Posterior vena cava (tissue), 2 donors: ENCODE data around the gene RHOT1. TPM values are rescaled to one million over a fixed set of nuclear protein-coding genes. Genes with fewer than 3 reads are reported as not detected.
"Not testable (repeated sequence)": the region's sequence is repeated elsewhere in the genome, so short reads cannot be mapped to it uniquely, and the experiment has no call there.

Source experiments
- DNase-seq: peaks from one replicate; pipeline ENCODE4 v3.0.0-alpha.2; 2020; ENCODE audit warnings: low spot score
- intact Hi-C, 2 donors: fragments of 100-400 bp; cut with DNase I; formaldehyde crosslinking; loops; one replicate each; pipeline versions ENCODE4 v1.14.1 to v1.14.2; 2022 to 2023
- total RNA-seq, 2 donors: library from RNA; stranded (reverse); fragmentation: NEBNext Ultra II Directional; extraction: Animal tissue kit (Norgen Biotek cat#: 25700); gene quantifications; one replicate each; pipeline ENCODE4 v1.2.1, GENCODE V29; 2021
- donor health status: DM: yes; HTN: yes; CAD: no.
- donor health status: DM: yes; HTN: yes; CAD: no.

Gene RHOT1
- total RNA-seq, 2 donors from 2014 or later = 37.9 to 45.6 TPM

DNA sequence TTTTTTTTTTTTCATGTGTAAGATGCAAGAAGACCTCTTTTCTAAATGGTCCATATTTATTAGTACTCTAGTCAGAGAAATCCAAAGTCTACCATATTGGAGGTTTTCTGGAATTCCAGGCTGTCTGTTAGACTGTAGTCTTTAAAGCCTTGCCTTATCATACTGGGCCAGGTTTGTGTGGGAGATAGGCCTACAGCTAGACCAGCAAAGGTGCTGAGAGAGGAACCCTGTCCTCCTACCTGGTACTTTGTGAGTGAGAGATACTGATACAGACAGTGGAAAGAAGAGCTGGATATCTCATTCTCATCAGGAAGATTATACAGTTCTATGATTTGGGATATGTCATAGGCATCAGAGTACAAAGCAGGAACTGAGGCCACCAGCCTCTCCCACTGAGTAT is 8.1 kb downstream of the RHOT1 start:
- intact Hi-C loops = no loop called here
- DNase-seq = no peak

DNA sequence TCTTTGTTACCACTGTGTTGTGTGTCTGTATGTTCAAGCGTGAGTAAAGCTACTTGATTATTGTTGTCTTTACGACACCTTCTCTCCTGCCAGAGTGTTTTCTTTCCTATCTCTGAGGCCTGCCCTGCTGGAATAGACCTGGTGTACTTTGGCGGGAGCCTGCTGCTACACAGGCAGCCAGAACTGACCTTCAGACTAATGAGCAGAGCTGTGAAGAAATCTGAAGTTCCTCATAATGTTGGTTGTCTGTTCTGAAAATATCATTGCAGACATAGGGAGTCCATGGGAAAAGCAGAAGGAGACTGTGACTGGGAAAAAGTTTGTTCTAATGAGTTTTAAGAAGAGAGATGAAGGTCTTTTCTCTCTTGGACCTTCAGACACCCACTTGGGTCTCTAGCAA is 9.8 kb downstream of the RHOT1 start:
- intact Hi-C loops = no loop called here
- DNase-seq = peak; percentile 85

DNA sequence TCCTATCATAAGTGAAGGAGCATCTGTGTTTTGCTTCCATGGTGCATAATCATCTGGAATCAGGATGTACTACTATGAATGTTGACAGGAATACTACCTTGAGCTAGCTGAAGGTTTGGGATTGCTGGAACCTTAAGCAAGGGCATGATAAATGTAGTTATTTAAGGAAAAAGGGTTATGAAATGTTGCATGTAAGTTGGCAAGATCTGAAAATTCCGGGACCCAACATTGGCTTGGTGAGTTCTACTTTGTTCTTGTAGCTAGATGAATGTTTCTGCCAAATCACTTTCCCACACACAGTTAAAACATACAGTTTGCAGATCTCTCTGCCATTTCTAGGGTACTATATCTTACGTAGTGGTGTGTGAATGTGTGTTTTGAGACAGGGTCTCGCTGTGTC is 13.6 kb downstream of the RHOT1 start:
- intact Hi-C loops = no loop called here
- DNase-seq = no peak

DNA sequence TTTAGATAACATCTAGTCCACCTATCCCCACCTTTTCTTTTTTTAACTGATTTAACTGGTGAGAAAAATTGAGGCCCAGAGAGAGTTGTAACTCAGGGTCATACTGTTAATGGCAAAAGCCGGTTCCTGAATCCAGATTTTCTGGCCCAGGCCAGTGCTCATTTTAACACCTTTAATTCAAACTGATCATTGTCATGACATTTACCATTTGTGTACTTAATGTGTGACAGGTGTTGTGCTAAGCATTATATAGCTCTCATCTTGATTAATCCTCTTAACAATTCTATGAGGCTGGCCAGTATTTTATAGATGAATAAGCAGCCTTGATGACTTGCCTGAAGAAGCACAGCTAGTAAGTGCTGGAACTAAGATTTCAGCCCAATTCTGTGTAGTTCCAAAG is 14.4 kb downstream of the RHOT1 start:
- no peak for DNase-seq
- intact Hi-C loops = no loop called here

DNA sequence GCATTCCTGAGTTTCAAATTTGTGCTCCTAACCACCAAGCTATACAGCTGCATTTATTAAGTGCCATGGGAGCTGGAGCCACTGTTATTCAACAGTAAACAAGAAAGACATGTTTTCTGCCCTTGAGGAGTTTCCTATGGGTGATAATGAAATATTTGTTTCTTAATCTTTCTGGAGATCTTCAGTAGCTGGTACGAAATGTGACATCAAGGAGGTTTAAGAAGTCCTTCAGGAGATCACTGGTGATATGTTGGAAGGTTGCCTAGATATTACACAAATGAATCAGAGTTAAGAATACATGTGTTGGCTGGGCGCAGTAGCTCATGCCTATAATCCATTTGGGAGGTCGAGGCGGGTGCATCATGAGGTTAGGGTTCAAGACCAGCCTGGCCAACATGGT is 14.9 kb downstream of the RHOT1 start:
- DNase-seq = no peak
- intact Hi-C loops = no loop called here

DNA sequence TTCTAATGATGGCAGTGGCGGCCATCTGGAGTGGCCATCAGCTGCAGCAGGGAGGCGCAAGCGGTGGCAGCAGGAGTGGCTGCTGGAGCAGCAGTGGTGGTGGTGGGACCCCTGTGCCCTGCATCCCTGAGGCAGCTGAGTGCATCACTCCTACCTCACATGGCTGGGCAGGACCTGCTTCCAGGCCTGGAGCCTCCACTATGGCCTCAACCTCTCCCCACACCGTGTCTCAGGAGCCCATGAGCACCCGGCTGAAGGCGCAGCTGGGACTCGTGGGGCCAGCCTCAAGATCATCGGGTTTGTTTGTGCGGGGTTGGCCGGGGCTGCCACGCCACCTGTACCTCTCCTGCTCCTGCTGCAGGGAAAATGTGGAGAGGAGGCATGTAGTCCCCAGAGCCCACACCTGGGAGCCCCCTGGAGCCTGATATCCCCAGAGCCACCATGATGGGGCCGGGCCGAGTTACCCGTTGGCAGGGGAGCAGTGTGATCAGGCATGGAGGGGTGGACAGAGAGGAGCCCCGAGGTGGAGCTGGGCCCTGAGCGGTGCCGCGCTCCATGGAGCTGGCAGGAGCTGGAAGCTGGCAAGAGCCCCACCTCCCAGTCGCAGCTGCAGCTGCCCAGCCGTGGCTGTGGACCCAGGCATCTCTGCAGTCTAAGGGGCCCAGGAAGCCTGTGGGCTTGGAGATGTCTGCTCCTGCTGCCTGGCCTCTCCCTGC is 16.7 kb downstream of the RHOT1 start:
- DNase-seq = no peak
- intact Hi-C loops = no loop called here

DNA sequence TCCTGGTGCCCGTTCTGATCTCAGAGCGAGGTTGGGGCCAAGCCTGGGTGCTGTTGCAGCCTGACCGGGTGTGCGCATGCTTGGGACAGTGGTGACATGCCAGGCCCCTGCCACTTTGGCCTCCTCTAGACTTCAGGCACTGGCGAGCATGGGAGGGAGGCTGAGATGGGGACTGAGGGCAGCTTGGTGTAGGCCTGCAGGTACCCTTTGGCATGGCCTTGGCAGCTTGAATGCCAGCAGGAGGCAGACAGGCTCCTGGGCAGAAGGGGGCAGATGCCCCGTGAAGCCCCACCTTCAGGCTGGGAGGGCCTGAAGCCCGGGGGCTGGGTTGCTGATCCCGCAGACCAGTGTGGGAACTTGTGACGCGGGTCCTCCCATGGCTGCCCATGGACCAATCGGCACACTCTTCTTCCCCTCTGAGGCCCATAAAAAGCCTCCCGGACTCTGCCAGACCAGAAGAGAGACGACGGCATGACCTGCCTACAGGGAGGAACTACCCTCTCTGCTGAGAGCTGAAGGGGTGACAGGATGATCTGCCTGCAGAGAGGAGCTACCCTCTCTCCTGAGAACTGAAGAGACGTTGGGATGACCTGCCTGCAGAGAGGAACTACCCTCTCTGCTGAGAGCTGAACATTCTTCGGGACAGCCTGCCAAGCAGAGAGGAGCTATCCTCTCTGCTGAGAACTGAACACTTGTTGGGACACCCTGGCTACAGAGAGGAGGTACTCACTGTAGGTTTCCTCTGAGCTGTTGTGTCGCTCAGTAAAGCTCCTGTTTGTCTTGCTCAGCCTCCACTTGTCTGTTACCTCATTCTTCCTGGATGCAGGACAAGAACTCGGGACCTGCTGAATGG is 17.5 kb downstream of the RHOT1 start:
- no peak for DNase-seq
- intact Hi-C loops = no loop called here

DNA sequence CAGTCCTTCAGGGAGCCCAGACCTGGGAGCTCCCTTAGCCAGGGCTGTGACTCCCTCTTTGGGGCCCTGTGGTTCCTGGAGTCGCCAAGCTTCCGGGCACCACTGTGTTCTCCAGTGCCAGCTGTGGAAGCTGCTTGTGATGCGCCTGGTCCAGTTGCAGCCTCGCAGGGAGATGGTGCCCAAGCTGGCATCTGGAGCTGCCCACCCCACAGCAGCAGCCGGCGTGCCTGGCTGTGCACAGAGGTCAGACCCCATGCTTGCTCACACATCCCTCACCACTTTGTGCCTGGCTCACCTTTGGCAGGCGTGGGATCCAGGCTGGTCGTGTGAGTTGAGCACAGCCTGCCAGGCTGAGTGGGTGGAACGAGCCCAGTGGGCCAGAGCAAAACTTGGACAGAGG is 18.2 kb downstream of the RHOT1 start:
- intact Hi-C loops = no loop called here
- DNase-seq = no peak

DNA sequence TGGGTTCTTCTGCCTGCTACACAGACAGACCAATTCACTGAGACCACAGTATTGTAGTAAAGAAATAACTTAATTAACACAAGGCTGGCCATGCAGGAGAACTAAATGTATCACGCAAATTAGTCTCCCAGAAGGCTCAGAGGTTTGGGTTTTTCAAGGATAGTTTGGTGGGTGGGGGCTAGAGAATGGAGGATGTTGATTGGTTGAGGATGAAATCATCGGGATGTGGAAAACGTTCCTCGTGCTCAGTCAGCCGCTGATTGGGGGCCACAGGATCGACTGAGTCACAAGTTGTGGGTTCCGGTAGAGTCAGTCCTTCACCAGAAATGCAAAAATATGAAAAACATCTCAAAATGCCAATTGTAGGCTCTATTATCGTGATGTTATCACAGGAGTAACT is 18.7 kb downstream of the RHOT1 start:
- intact Hi-C loops = no loop called here

DNA sequence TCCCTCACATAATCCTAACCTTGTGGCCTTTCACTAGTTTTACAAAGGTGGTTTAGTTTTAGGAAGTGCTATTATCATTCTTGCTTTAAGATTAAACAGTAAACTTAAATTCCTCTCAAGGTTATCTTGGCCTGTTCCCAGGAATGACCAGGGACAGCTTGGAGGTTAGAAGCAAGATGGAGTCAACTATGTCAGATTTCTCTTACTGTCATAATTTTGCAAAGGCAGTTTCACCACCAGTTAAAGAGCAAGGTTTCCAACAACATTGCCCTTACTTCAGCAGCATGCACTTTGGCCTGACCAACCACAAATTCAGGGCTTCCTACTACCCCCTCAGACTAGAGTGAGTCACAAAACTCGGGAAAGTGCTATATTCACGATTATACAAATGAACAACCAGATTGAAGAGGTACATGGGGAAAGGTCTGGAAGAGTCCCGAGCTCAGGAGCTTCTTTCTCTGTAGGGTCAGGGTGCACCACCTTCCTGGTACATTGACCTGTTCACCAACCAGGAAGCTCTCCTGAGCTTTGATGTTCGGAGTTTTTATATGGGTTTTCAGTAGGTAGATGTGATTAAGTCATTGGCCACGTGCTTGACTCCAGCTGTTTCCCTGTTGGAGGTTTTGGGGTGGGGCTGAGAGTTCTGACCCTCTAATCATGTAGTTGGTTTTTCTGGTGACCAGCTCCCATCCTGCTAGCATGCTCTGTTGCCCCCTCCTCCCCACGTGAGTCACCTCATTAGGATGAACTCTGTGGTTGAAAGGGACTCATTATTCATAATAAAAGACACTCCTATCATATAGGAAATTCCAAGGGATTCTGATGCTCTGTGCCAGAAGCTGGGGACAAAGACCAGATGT is 19.4 kb downstream of the RHOT1 start:
- intact Hi-C loops = no loop called here

More for the DNA sequence above, 18.7 kb downstream of the RHOT1 start:
- no peak for DNase-seq

DNA sequence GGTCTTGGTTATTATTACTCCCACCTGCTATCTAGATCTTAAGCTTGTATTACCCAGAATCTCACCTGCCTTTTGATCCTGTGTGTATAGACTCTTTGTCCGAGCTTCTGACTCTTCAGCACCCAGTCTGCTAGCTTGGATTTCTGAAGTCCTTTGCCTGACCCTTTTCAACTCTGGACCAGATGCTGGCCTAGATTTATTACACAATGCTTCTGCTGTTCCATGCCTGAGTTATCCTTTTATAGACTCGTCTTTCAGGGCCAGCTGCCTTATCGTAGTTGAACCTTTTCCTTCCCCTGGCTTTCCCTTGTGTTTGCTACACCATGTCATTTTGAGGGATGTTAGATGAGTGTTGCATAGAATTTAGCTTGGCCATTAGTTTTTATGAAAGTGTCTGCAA is 32.6 kb downstream of the RHOT1 start:
- DNase-seq = no peak
- intact Hi-C loops = no loop called here

More for the DNA sequence above, 19.4 kb downstream of the RHOT1 start:
- DNase-seq = no peak

DNA sequence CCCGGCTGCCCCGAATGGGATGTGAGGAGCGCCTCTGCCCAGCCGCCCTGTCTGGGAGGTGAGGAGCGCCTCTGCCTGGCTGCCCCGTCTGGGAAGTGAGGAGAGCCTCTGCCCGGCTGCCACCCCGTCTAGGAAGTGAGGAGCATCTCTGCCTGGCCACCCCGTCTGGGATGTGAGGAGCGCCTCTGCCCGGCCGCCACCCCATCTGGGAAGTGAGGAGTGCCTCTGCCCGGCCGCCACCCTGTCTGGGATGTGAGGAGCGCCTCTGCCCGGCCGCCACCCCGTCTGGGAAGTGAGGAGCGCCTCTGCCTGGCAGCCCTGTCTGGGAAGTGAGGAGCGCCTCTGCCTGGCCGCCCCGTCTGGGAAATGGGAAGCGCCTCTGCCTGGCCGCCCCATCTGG is 36.4 kb downstream of the RHOT1 start:
- intact Hi-C loops, DNase-seq: not testable (repeated sequence)

DNA sequence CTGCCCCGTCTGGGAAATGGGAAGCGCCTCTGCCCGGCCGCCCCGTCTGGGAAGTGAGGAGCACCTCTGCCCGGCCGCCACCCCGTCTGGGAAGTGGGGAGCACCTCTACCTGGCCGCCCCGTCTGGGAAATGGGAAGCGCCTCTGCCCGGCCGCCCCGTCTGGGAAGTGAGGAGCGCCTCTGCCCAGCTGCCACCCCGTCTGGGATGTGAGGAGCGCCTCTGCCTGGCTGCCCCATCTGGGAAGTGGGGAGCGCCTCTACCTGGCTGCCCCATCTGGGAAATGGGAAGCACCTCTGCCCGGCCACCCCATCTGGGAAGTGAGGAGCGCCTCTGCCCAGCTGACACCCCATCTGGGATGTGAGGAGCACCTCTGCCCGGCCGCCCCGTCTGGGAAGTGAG is 36.8 kb downstream of the RHOT1 start:
- DNase-seq, intact Hi-C loops: not testable (repeated sequence)

DNA sequence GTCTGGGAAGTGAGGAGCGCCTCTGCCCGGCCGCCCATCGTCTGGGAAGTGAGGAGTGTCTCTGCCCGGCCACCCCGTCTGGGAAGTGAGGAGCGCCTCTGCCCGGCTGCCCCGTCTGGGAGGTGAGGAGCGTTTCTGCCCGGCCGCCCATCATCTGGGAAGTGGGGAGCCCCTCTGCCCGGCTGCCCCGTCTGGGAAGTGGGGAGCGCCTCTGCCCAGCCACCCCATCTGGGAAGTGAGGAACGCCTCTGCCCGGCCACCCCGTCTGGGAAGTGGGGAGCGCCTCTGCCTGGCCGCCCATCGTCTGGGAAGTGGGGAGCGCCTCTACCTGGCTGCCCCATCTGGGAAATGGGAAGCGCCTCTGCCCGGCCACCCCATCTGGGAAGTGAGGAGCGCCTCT is 37.2 kb downstream of the RHOT1 start:
- intact Hi-C loops, DNase-seq: not testable (repeated sequence)

DNA sequence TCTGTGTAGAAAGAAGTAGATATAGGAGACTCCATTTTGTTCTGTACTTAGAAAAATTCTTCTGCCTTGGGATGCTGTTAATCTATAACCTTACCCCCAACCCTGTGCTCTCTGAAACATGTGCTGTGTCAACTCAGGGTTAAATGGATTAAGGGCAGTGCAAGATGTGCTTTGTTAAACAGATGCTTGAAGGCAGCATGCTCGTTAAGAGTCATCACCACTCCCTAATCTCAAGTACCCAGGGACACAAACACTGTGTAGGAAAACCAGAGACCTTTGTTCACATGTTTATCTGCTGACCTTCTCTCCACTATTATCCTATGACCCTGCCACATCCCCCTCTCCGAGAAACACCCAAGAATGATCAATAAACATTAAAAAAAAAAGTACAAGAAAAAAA is 38.0 kb downstream of the RHOT1 start:
- intact Hi-C loops, DNase-seq: not testable (repeated sequence)

DNA sequence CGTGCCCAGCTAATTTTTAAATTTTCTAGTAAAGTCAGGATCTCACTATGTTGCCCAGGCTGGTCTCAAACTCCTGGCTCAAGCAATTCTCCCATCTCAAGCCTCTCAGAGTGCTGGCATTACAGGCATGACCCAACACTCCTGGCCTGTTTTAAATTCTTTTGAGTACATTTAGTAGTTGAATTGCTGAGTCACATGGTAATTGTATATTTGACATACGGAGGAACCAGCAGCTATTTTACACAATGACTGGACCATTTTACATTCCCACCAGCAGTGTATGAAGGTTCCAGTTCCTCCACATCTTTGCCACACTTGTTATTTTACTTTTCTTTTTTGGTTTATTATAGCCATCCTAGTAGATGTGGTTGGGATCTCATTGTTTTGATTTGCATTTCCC is 43.6 kb downstream of the RHOT1 start:
- intact Hi-C loops = no loop called here

DNA sequence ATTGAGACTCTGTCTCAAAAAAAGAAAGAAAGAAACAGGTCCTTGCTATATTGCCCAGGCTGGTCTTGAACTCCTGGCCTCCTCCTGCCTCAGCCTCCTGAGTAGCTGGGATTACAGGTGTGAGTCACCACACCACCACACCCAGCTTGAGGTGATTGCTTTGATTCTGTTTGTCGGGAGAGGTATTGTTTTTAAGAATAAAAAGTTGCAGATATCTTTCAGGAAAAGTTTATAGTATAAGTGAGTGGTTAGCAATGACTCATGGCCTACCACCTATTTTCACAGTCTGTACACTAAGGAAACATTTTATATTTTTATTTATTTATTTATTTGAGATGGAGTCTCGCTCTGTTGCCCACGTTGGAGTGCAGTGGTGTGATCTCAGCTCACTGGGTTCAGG is 45.0 kb downstream of the RHOT1 start:
- DNase-seq = no peak
- intact Hi-C loops = no loop called here

More for the DNA sequence above, 43.6 kb downstream of the RHOT1 start:
- no peak for DNase-seq

DNA sequence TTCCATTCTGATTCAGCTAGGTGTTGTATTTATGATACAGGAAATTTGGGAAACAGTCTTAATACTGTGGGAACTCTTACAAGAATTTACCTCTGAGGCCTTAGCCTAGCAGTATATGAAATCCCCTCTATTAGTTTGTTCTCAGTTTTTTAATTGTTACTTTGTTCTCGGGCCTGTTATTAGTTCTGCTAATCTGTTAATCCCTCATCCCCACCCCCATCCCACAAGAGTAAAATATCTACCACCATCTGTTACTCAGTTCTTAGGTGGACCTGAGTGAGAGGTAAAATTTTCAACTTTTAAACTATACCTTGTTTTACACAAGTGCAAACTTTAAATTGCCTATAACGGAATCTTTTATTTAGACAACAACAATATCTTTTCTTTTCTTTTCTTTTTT is 47.0 kb downstream of the RHOT1 start:
- DNase-seq = no peak
- intact Hi-C loops = no loop called here

DNA sequence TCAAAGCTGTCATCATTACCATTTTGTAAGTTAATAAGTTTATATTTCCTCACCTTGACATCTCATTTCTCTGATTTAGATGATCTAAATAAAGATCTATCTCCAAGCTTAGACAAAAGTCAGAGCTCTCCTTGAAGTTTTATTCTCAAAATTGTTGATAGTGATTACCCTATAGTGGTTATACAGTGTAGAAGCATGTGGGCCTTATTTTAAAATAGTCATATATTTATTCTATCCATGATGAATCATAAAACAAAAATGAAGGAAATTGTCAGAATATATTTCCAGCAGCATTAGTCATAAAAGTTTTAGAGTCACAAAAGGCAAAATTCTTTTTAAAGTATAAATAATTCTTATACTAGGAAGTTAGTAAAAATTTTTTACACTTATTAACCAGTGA is 49.0 kb downstream of the RHOT1 start:
- intact Hi-C loops = no loop called here
- no peak for DNase-seq

DNA sequence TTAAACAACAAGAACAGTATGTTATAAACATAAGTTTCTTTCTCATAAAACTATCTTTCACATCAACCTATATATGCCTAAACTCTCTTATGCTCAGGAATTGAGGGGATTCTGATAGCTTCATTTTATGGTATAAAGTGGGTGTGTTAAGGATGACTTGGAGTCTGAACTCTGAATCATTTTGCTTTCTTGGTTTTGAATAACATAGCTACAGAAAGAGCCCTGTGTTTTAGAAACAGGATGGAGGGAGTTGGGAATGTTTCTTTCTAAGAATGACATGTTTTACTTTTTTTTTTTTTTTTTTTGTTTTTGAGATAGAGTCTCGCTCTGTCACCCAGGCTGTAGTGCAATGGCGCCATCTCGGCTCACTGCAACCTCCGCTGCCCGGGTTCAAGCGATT is 50.1 kb downstream of the RHOT1 start:
- no peak for DNase-seq
- intact Hi-C loops = no loop called here
